HepG2 (cell line): ENCODE data around the gene ELP5.

Experiments used
- ETS1 ChIP-seq: sonication (generic); formaldehyde crosslinking; IDR thresholded peaks from 2 replicates; pipeline ENCODE4 v1.4.0; 2020; ENCODE audit warnings: missing genetic modification reagents
- HNRNPL ChIP-seq: fragments of 200-400 bp; formaldehyde crosslinking; IDR thresholded peaks from 2 replicates; pipeline ENCODE4 v1.6.1; 2017; ENCODE audit warnings: mild to moderate bottlenecking, low read depth, low read length
- KDM5A ChIP-seq: fragments of 200-600 bp; sonication (generic); IDR thresholded peaks from 2 replicates; pipeline ENCODE4 v1.7.0; 2018; ENCODE audit warnings: antibody characterized with exemption, mild to moderate bottlenecking, low read length, borderline replicate concordance
- SMC3 ChIP-seq: IDR thresholded peaks from 2 replicates; pipeline ENCODE4 v1.6.1; 2011; ENCODE audit warnings: low read length, improper control_type of control experiment
- ZNF7 ChIP-seq: IDR thresholded peaks from 2 replicates; pipeline ENCODE4 v1.6.1; 2016; ENCODE audit warnings: missing biosample characterization, missing genetic modification reagents
- TF ChIP-seq, protein P1 (sequence below): sonication (generic); formaldehyde crosslinking; IDR thresholded peaks from 2 replicates; pipeline ENCODE4 v1.5.0; 2020; ENCODE audit warnings: mild to moderate bottlenecking, missing genetic modification reagents, moderate library complexity
- TF ChIP-seq, protein P2 (sequence below): sonication (generic); formaldehyde crosslinking; conservative IDR thresholded peaks from 2 replicates; pipeline ENCODE4 v1.4.0; 2020; ENCODE audit warnings: missing genetic modification reagents

GRCh38 chr17:7215652-7216180, 36.3 kb upstream of the ELP5 start:
- TF ChIP-seq SMC3 (no peak), HNRNPL (no peak), ETS1 (no peak), KDM5A (no peak), ZNF7 (CRISPR knock-in tag) (no peak)
- TF ChIP-seq, protein P1, sequence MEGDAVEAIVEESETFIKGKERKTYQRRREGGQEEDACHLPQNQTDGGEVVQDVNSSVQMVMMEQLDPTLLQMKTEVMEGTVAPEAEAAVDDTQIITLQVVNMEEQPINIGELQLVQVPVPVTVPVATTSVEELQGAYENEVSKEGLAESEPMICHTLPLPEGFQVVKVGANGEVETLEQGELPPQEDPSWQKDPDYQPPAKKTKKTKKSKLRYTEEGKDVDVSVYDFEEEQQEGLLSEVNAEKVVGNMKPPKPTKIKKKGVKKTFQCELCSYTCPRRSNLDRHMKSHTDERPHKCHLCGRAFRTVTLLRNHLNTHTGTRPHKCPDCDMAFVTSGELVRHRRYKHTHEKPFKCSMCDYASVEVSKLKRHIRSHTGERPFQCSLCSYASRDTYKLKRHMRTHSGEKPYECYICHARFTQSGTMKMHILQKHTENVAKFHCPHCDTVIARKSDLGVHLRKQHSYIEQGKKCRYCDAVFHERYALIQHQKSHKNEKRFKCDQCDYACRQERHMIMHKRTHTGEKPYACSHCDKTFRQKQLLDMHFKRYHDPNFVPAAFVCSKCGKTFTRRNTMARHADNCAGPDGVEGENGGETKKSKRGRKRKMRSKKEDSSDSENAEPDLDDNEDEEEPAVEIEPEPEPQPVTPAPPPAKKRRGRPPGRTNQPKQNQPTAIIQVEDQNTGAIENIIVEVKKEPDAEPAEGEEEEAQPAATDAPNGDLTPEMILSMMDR = no peak
- TF ChIP-seq, protein P2, sequence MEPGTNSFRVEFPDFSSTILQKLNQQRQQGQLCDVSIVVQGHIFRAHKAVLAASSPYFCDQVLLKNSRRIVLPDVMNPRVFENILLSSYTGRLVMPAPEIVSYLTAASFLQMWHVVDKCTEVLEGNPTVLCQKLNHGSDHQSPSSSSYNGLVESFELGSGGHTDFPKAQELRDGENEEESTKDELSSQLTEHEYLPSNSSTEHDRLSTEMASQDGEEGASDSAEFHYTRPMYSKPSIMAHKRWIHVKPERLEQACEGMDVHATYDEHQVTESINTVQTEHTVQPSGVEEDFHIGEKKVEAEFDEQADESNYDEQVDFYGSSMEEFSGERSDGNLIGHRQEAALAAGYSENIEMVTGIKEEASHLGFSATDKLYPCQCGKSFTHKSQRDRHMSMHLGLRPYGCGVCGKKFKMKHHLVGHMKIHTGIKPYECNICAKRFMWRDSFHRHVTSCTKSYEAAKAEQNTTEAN = no peak
